ENCODE data around the gene CPNE5. TPM values are rescaled to one million over a fixed set of nuclear protein-coding genes. Genes with fewer than 3 reads are reported as not detected.

The CPNE5 gene
- total and polyA plus RNA-seq, 2 of the 4 experiments (the other 2 are of a cell fraction), result 0.07 TPM; not detected in 1

DNA sequence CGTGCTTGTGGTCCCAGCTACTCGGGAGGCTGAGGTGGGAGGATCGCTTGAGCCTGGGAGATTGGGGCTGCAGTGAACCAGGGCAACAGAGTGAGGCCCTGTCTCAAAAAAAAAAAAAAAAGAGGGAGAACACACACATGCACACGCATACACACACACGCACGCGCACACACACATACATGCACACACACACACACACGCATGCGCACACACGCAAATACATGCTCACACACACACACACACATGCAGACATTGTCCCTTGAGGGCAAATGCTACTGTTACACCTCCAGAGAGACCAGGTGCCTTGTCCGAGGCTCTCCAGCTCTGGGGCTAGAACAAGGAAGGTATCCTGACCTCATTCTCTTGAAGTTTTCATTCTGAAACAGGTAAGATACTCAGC, 77.1 kb downstream of the CPNE5 start:
- intact Hi-C loops (cut with micrococcal nuclease) (no loop called here), dilution Hi-C loops (cut with HindIII; ENCODE audit: low sequenced_read_pairs, unreplicated experiment) (no loop called here), in situ Hi-C loops (cut with MboI; ENCODE audit: low sequenced_read_pairs) (no loop called here)
- Histone ChIP-seq H3K23ac (ENCODE audit: low read depth, low read length) (no peak overlapping the region), H3K14ac (replicated peaks; ENCODE audit: low read depth, low read length) (no peak overlapping the region), H2BK5ac (ENCODE audit: low read depth, low read length, poor library complexity, severe bottlenecking) (no peak overlapping the region), H4K20me1 (ENCODE audit: insufficient read depth, low read length) (no peaks in the 10 kb centered on the region), H4K91ac (ENCODE audit: insufficient read depth, low read depth, low read length) (no peak overlapping the region), H2BK120ac (ENCODE audit: low read depth, low read length) (no peak overlapping the region), H3K9ac (ENCODE audit: low read depth, low read length) (no peak overlapping the region), H3K4me3 (ENCODE audit: insufficient read depth, low read depth, low read length) (no peak overlapping the region), H3K27ac (ENCODE audit: insufficient read depth, low read length) (no peak overlapping the region), H3K79me1 (ENCODE audit: low read depth in 1 of 2, low read length in 2 of 2) (no peaks in the 10 kb centered on the region), H2AFZ (replicated peaks; ENCODE audit: low read length, poor library complexity) (no peak overlapping the region), H2BK20ac (ENCODE audit: low read depth, low read length) (no peak overlapping the region), H2BK15ac (ENCODE audit: low read depth, low read length) (no peak overlapping the region), H3K9me3 (ENCODE audit: control insufficient read depth, insufficient read depth, low read length) (no peaks in the 10 kb centered on the region), H3K9me1 (ENCODE audit: insufficient read depth, low read length) (no peaks in the 10 kb centered on the region), H4K8ac (ENCODE audit: low read depth in 2 of 2, low read length in 2 of 2) (no peak overlapping the region), H3K4me1 (ENCODE audit: control insufficient read depth, insufficient read depth, low read length) (no peaks in the 10 kb centered on the region), H3K4me2 (ENCODE audit: low read depth, low read length) (no peak overlapping the region), H2AK5ac (ENCODE audit: low read depth, low read length) (no peak overlapping the region), H3K56ac (ENCODE audit: extremely low read depth, insufficient read depth, low read length) (no peak overlapping the region), H3K36me3 (ENCODE audit: control insufficient read depth, insufficient read depth, low read length) (no peaks in the 10 kb centered on the region), H3K18ac (ENCODE audit: low read depth, low read length) (no peak overlapping the region), H2AK9ac (replicated peaks; ENCODE audit: low read depth, low read length, poor library complexity) (no peak overlapping the region), H4K5ac (ENCODE audit: low read depth, low read length) (no peak overlapping the region), H3K4ac (ENCODE audit: low read depth, low read length) (no peak overlapping the region), H3K27me3 (ENCODE audit: control insufficient read depth, insufficient read depth, low read length) (peaks cover 18% of the 10 kb centered on the region)
- DNase-seq (no peak), ATAC-seq (ENCODE audit: low read depth) (no peak)
- POLR2A ChIA-PET (ENCODE audit: unreplicated experiment), result no interaction called here
- CTCF ChIA-PET, result no interaction called here
- TF ChIP-seq RCOR1 (IDR thresholded peaks at IDR 0.05; ENCODE audit: insufficient replicate concordance, low read length) (no peak), MAFK (IDR thresholded peaks at IDR 0.05; ENCODE audit: low read depth, low read length) (no peak), BHLHE40 (IDR thresholded peaks at IDR 0.05; ENCODE audit: low read depth, low read length) (no peak), MXI1 (IDR thresholded peaks at IDR 0.05; ENCODE audit: borderline replicate concordance, low read depth, low read length) (no peak), NFE2L2 (IDR thresholded peaks at IDR 0.05; ENCODE audit: low read depth, low read length) (no peak), SMC3 (IDR thresholded peaks at IDR 0.05; ENCODE audit: low read depth, low read length) (no peak), FOS (IDR thresholded peaks at IDR 0.05; ENCODE audit: low read depth, low read length) (no peak), RAD21 (IDR thresholded peaks at IDR 0.05; ENCODE audit: low read length) (no peak), CHD1 (IDR thresholded peaks at IDR 0.05; ENCODE audit: low read depth, low read length) (no peak), RFX5 (IDR thresholded peaks at IDR 0.05; ENCODE audit: low read depth, low read length) (no peak), POLR2A (IDR thresholded peaks at IDR 0.05; ENCODE audit: low read depth, low read length) (no peak), USF2 (IDR thresholded peaks at IDR 0.05; ENCODE audit: low read depth, low read length) (no peak), CEBPB (IDR thresholded peaks at IDR 0.05; ENCODE audit: low read depth, low read length) (no peak)
- TF ChIP-seq, protein P1, sequence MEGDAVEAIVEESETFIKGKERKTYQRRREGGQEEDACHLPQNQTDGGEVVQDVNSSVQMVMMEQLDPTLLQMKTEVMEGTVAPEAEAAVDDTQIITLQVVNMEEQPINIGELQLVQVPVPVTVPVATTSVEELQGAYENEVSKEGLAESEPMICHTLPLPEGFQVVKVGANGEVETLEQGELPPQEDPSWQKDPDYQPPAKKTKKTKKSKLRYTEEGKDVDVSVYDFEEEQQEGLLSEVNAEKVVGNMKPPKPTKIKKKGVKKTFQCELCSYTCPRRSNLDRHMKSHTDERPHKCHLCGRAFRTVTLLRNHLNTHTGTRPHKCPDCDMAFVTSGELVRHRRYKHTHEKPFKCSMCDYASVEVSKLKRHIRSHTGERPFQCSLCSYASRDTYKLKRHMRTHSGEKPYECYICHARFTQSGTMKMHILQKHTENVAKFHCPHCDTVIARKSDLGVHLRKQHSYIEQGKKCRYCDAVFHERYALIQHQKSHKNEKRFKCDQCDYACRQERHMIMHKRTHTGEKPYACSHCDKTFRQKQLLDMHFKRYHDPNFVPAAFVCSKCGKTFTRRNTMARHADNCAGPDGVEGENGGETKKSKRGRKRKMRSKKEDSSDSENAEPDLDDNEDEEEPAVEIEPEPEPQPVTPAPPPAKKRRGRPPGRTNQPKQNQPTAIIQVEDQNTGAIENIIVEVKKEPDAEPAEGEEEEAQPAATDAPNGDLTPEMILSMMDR (conservative IDR thresholded peaks at IDR 0.05; ENCODE audit: low read depth, low read length), result no peak
- TF ChIP-seq, protein P2, sequence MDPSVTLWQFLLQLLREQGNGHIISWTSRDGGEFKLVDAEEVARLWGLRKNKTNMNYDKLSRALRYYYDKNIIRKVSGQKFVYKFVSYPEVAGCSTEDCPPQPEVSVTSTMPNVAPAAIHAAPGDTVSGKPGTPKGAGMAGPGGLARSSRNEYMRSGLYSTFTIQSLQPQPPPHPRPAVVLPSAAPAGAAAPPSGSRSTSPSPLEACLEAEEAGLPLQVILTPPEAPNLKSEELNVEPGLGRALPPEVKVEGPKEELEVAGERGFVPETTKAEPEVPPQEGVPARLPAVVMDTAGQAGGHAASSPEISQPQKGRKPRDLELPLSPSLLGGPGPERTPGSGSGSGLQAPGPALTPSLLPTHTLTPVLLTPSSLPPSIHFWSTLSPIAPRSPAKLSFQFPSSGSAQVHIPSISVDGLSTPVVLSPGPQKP (IDR thresholded peaks at IDR 0.05; ENCODE audit: borderline replicate concordance, low read depth, low read length), result no peak
- 100% methylated on average over 1 of the region's 11 CpGs; no CpG with 5 or more reads in 1 of the 2 experiments for WGBS, 2 experiments (ENCODE audit: extremely low coverage in 2 of 2, insufficient read length in 1 of 2)
- BruUV-seq (replicated peaks), result no TSS peak
